ENCODE results near the gene TLN1. TPM values are rescaled to one million over a fixed set of nuclear protein-coding genes. Genes with fewer than 3 reads are reported as not detected.

The TLN1 gene
- total RNA-seq, 1 experiment from 2014 or later: 109 TPM

DNA sequence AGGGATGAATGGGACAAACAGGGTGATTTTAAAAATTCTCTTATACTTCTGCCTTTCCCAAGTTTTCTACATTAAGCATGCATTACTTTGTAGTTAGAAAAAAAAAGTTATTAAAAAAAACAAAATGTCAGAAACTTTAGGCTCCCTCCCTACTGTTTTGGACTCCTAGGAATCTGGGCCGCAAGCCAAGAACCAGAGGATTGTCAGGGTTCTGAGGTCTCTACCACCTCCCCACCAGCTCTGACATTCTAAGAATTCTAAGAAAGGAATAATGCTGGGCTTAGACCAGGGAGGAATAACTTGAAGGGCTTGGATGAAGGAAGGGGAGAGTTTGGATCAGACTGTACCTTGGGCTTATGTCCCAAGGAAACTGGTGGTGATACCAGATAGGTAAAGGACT, 66.0 kb downstream of the TLN1 start (continued):
- TF ChIP-seq, protein P1, sequence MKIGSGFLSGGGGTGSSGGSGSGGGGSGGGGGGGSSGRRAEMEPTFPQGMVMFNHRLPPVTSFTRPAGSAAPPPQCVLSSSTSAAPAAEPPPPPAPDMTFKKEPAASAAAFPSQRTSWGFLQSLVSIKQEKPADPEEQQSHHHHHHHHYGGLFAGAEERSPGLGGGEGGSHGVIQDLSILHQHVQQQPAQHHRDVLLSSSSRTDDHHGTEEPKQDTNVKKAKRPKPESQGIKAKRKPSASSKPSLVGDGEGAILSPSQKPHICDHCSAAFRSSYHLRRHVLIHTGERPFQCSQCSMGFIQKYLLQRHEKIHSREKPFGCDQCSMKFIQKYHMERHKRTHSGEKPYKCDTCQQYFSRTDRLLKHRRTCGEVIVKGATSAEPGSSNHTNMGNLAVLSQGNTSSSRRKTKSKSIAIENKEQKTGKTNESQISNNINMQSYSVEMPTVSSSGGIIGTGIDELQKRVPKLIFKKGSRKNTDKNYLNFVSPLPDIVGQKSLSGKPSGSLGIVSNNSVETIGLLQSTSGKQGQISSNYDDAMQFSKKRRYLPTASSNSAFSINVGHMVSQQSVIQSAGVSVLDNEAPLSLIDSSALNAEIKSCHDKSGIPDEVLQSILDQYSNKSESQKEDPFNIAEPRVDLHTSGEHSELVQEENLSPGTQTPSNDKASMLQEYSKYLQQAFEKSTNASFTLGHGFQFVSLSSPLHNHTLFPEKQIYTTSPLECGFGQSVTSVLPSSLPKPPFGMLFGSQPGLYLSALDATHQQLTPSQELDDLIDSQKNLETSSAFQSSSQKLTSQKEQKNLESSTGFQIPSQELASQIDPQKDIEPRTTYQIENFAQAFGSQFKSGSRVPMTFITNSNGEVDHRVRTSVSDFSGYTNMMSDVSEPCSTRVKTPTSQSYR (CRISPR knock-in tag; IDR thresholded peaks at IDR 0.05): no peak
- no peak for TF ChIP-seq ELF4 (CRISPR knock-in tag; IDR thresholded peaks at IDR 0.05; ENCODE audit: low read depth)
- TF ChIP-seq ETV6 (CRISPR knock-in tag; IDR thresholded peaks at IDR 0.05): no peak

DNA sequence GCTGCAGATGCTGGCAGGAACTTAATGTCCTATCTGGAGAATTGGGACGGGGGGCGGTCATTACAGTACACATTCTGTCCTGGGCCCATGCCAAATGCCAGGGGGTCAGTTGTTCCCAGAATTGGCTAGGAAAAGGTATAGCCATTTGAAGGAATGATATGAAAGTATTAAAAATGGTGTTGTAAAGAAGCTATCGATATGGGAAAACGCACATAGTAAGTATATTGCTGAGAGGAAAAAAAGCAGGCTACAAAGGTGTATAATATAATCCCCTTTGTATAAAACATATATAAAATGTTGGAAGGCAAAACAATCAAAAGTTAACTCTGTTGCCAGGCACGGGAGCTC, 66.5 kb downstream of the TLN1 start:
- DNase-seq (ENCODE audit: low spot score): no peak
- TF ChIP-seq KAT7 (CRISPR knock-in tag; IDR thresholded peaks at IDR 0.05; ENCODE audit: borderline replicate concordance): no peak
- no peak for TF ChIP-seq NFATC4 (CRISPR knock-in tag; IDR thresholded peaks at IDR 0.05)
- no peak for TF ChIP-seq TEAD4 (CRISPR knock-in tag; IDR thresholded peaks at IDR 0.05)
- TF ChIP-seq ZNF232 (CRISPR knock-in tag; IDR thresholded peaks at IDR 0.05): no peak
- TF ChIP-seq, protein P2, sequence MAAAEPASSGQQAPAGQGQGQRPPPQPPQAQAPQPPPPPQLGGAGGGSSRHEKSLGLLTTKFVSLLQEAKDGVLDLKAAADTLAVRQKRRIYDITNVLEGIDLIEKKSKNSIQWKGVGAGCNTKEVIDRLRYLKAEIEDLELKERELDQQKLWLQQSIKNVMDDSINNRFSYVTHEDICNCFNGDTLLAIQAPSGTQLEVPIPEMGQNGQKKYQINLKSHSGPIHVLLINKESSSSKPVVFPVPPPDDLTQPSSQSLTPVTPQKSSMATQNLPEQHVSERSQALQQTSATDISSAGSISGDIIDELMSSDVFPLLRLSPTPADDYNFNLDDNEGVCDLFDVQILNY (CRISPR knock-in tag; IDR thresholded peaks at IDR 0.05): no peak
- no peak for TF ChIP-seq ZBTB21 (CRISPR knock-in tag; IDR thresholded peaks at IDR 0.05; ENCODE audit: borderline replicate concordance)
- TF ChIP-seq, protein P3, sequence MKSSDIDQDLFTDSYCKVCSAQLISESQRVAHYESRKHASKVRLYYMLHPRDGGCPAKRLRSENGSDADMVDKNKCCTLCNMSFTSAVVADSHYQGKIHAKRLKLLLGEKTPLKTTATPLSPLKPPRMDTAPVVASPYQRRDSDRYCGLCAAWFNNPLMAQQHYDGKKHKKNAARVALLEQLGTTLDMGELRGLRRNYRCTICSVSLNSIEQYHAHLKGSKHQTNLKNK (CRISPR knock-in tag; IDR thresholded peaks at IDR 0.05): no peak
- TF ChIP-seq FOXP1 (CRISPR knock-in tag; IDR thresholded peaks at IDR 0.05; ENCODE audit: borderline replicate concordance): no peak
- no peak for TF ChIP-seq NFYB (CRISPR knock-in tag; conservative IDR thresholded peaks at IDR 0.05; ENCODE audit: low read depth)
- TF ChIP-seq, protein P4, sequence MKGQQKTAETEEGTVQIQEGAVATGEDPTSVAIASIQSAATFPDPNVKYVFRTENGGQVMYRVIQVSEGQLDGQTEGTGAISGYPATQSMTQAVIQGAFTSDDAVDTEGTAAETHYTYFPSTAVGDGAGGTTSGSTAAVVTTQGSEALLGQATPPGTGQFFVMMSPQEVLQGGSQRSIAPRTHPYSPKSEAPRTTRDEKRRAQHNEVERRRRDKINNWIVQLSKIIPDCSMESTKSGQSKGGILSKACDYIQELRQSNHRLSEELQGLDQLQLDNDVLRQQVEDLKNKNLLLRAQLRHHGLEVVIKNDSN (CRISPR knock-in tag; IDR thresholded peaks at IDR 0.05): no peak
- TF ChIP-seq, protein P5, sequence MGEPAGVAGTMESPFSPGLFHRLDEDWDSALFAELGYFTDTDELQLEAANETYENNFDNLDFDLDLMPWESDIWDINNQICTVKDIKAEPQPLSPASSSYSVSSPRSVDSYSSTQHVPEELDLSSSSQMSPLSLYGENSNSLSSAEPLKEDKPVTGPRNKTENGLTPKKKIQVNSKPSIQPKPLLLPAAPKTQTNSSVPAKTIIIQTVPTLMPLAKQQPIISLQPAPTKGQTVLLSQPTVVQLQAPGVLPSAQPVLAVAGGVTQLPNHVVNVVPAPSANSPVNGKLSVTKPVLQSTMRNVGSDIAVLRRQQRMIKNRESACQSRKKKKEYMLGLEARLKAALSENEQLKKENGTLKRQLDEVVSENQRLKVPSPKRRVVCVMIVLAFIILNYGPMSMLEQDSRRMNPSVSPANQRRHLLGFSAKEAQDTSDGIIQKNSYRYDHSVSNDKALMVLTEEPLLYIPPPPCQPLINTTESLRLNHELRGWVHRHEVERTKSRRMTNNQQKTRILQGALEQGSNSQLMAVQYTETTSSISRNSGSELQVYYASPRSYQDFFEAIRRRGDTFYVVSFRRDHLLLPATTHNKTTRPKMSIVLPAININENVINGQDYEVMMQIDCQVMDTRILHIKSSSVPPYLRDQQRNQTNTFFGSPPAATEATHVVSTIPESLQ (CRISPR knock-in tag; IDR thresholded peaks at IDR 0.05): no peak
- TF ChIP-seq ZNF671 (CRISPR knock-in tag; IDR thresholded peaks at IDR 0.05): no peak
- no peak for TF ChIP-seq FOXK1 (CRISPR knock-in tag; IDR thresholded peaks at IDR 0.05)
- no peak for TF ChIP-seq ATF1 (CRISPR knock-in tag; IDR thresholded peaks at IDR 0.05)
- ChIA-PET CTCF (interaction anchor here (0.8 to 10.2 kb wide), 18 partner anchors 9 to 217 kb away, joined by 3 to 127 read pairs (median 12); partner anchors contain the start of genes CREB3, GBA2, RGP1 and TESK1), POLR2A (interaction anchor here (1.0 to 2.7 kb wide), 10 partner anchors 8 to 149 kb away, joined by 3 to 17 read pairs (median 4); partner anchors contain the start of genes CA9, HINT2 and TPM2)
- H3K36me3 Mint-ChIP-seq: peaks cover 27% of the 10 kb centered on the region
- ATAC-seq: no peak
- H3K4me1 Mint-ChIP-seq: peaks cover 24% of the 10 kb centered on the region
- H3K9me3 Mint-ChIP-seq: peaks cover 7% of the 10 kb centered on the region
- peak overlapping the region; percentile 71; the same call in 1 of the 2 replicates for H3K27ac Mint-ChIP-seq
- no peaks in the 10 kb centered on the region; the same call in 1 of the 2 replicates for H3K27me3 Mint-ChIP-seq (ENCODE audit: low read depth)
- H3K4me3 Mint-ChIP-seq: peak overlapping the region; percentile 81

All from WTC11 (cell line).